BLaER1 (cell line): ENCODE measurements around the gene ZNF652.

Experiments used
- H3K27ac ChIP-seq: shearing (Covaris generic); formaldehyde crosslinking; 2 replicates; pipeline ENCODE4 v1.8.1; 2022
- H3K27me3 ChIP-seq: shearing (Covaris generic); formaldehyde crosslinking; 2 replicates; pipeline ENCODE4 v1.8.1; 2022
- H3K36me3 ChIP-seq: shearing (Covaris generic); formaldehyde crosslinking; 2 replicates; pipeline ENCODE4 v1.8.1; 2022
- H3K4me1 ChIP-seq: shearing (Covaris generic); formaldehyde crosslinking; 2 replicates; pipeline ENCODE4 v1.8.1; 2022
- H3K4me2 ChIP-seq: shearing (Covaris generic); formaldehyde crosslinking; 2 replicates; pipeline ENCODE4 v1.8.1; 2022
- H3K4me3 ChIP-seq: shearing (Covaris generic); formaldehyde crosslinking; 2 replicates; pipeline ENCODE4 v1.8.1; 2022
- H3K9ac ChIP-seq: shearing (Covaris generic); formaldehyde crosslinking; 2 replicates; pipeline ENCODE4 v1.8.1; 2022
- H3K9me3 ChIP-seq: shearing (Covaris generic); formaldehyde crosslinking; 2 replicates; pipeline ENCODE4 v1.8.1; 2022
- H4K20me1 ChIP-seq: shearing (Covaris generic); formaldehyde crosslinking; 2 replicates; pipeline ENCODE4 v1.8.1; 2022
- Cebpa-rat ChIP-seq: shearing (Covaris generic); IDR thresholded peaks from 2 replicates; pipeline ENCODE4 v1.8.1; 2022

Gene ZNF652

DNA sequence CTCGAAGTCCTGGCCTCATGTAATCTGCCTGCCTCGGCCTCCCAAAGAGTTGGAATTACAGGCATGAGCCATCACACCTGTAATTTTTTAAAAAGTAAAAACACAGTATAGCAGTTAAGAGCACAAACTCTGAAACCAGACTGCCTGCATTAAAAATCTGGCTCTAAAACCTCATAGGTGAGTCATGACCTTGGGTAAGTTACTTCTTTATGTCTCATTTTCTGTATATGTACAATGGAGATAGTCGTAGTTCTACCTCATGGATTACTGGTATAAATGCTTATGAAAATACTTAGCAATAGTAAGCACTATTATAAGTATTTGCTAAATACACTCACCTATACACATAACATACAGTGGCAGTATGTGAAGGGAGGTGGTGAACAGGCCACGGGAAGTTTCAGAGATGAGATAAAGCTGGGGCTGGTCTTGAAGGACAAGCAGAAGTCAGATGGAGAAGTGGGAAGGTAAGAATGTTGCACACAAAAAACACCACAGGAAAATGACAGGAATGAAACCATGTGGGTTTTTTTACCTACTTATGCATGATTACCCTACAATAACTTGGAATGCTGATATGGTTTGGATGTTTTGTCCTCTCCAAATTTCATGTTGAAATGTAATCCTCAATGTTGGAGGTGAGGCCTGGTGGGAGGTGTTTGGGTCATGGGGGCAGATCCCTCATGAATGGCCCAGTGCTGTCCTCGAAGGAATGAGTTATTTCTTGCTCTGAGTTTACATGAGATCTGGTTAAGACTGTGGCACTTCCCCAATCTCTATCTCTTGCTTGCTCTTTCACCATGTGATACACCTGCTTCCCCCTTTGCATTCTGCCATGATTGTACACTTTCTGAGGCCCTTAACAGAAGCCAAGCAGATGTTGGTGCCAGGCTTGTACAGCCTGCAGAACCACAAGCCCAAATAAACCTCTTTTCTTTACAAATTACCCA is 33.9 kb downstream of the ZNF652 start:
- Histone ChIP-seq H3K36me3 (no peaks in the 10 kb centered on the region), H3K4me3 (no peak overlapping the region), H3K27me3 (no peaks in the 10 kb centered on the region), H3K27ac (no peak overlapping the region), H3K4me2 (no peak overlapping the region; the same call in 1 of the 2 replicates), H3K9me3 (no peaks in the 10 kb centered on the region), H4K20me1 (peaks cover 76% of the 10 kb centered on the region), H3K4me1 (peaks cover 13% of the 10 kb centered on the region), H3K9ac (no peak overlapping the region)
- TF ChIP-seq Cebpa-rat = no peak

DNA sequence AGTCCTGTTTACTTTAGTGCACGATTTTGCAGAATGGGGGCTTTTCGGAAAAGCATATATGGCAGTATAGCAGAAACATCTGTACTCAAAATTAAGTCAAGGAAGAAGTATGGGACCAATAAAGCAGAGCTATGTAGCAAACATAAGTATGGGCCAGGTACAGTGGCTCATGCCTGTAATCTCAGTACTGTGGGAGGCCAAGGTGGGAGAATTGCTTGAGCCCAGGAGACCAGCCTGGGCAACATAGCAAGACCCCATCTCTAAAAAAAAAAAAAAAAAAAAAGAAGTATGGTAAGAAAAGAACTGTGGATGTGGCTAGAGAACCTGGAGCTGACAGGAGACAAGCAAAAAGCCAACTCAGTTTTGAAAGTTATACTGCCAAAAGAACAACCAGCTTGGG is 36.1 kb downstream of the ZNF652 start:
- H3K4me2 ChIP-seq = no peak overlapping the region
- H4K20me1 ChIP-seq = peaks cover 64% of the 10 kb centered on the region
- no peaks in the 10 kb centered on the region for H3K9me3 ChIP-seq
- no peak overlapping the region for H3K4me3 ChIP-seq
- H3K27ac ChIP-seq = no peak overlapping the region
- no peak overlapping the region for H3K9ac ChIP-seq
- no peaks in the 10 kb centered on the region for H3K36me3 ChIP-seq
- no peak for TF ChIP-seq Cebpa-rat
- H3K4me1 ChIP-seq = peaks cover 14% of the 10 kb centered on the region
- no peaks in the 10 kb centered on the region for H3K27me3 ChIP-seq

DNA sequence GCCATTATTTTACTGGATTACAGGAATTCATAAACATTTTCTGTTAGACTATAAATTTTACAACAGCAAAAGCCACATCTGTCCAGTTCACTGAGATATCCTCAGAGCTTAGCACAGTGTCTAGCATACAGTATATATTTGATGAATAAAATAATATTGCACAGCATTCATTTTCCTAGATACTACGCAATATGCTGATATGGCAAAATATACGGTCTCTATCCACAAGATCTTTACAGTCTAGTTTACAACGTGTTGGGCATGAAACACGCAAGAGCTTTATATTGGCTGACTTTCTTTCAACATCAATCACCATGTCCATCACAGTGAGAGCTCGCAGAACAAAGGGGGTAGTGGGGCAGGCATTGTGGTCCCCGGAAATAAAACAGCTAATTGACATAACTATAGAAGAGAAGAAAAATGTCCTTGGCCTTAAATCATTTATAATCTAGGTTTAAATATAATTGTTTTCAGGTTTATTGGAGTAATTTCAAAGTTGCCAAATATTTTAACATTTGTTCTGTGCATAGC is 43.5 kb downstream of the ZNF652 start:
- Histone ChIP-seq H3K9ac (no peak overlapping the region), H3K4me2 (no peak overlapping the region), H3K4me1 (peaks cover 31% of the 10 kb centered on the region)

DNA sequence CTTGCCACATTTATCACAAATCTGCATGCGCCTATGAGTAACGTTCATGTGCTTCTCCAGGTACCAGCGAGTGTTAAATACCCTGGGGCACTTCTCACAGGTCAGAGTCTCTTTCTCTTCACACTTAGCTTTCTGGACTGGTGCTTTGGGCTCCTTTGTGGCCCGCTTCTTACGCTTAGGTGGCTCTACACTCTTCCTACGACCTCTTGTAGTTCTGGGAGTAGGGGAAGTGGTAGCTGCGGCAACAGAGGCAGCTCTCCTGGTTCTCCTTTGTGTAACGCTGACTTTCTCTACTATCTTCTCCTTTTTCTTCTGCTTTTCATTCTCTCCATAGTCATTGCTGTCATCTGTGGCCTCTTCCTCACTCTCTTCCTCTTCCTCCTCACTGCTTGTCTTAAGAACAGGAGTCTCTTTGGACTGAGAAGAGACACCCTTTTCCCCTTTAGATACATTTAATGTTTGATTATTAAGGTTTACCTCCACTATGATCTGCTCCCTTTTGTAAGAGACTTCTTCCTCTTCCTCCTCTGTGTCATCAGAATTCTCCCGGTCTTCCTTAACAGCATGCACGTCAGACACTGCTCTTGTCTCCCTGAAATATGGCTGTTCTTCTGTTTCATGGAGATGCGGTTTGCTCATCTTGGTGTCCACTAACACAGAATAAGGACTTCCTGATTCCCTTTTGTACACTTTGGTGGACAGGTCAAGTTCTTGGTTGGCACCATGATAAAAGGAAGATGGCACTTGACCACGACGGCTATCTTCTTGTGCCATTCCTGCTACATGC is 45.0 kb downstream of the ZNF652 start:
- TF ChIP-seq Cebpa-rat = no peak
- Histone ChIP-seq H3K9me3 (no peaks in the 10 kb centered on the region), H3K4me2 (peak overlapping the region; percentile 64), H3K9ac (no peak overlapping the region; the same call in 1 of the 2 replicates), H3K27me3 (no peaks in the 10 kb centered on the region), H3K4me3 (no peak overlapping the region), H3K27ac (no peak overlapping the region), H3K4me1 (peaks cover 26% of the 10 kb centered on the region), H4K20me1 (no peaks in the 10 kb centered on the region), H3K36me3 (peaks cover 6% of the 10 kb centered on the region; the same call in 1 of the 2 replicates)

More for the DNA sequence above, 43.5 kb downstream of the ZNF652 start:
- TF ChIP-seq Cebpa-rat = no peak
- no peak overlapping the region for H3K27ac ChIP-seq
- H3K9me3 ChIP-seq = no peaks in the 10 kb centered on the region
- no peaks in the 10 kb centered on the region; the same call in 1 of the 2 replicates for H4K20me1 ChIP-seq
- H3K4me3 ChIP-seq = no peak overlapping the region
- no peaks in the 10 kb centered on the region for H3K36me3 ChIP-seq
- H3K27me3 ChIP-seq = no peaks in the 10 kb centered on the region

DNA sequence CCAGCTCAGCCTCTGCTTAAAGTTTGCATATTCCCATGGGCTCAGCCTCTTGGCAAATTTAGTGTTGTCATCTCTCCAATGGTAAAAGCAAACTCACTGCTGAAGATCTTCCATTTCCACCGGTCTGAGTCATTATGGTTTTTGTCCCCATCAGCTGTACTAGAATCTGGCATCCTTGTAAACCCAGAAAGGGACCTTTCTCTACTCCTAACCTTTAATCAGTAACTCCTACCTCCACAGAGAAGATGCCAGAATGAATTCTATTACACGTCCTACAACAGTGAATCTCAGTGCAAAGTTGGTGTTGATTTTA is 45.8 kb downstream of the ZNF652 start:
- Histone ChIP-seq H3K4me1 (peaks cover 26% of the 10 kb centered on the region), H3K27ac (no peak overlapping the region)

DNA sequence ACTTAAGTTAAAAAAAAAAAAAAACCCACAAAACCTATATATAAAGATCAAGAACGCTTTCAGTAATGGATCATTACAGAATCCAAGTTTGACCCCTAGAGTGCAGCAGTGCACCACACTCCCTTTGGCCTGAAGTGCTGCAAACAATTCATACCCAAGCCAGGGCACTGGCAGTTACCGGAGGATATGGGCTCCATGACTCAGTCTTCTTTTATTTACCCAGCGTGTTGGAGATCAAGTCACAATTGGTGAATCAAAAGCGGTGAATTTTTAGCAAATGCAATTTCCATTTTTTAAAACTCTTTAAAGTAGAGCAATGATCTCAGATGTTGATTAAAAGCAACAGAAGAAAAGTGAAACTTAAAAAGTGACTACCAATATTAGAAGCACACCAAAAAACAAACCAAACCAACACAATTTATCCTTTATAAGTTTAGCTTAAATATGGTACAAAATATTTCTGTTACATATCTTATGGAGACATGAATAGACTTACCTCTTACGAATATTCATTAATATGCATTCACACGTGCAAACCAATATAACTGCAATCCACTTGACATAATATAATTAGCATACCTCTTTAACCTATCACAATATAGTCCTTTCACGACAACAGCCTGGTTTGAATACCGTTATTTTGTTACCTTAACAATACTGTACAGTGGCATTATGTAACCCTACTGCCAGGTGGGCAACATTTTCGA is 46.3 kb downstream of the ZNF652 start:
- peaks cover 26% of the 10 kb centered on the region for H3K4me1 ChIP-seq
- no peaks in the 10 kb centered on the region for H3K9me3 ChIP-seq
- no peaks in the 10 kb centered on the region for H3K27me3 ChIP-seq
- H3K9ac ChIP-seq = no peak overlapping the region
- H3K27ac ChIP-seq = no peak overlapping the region
- peaks cover 17% of the 10 kb centered on the region for H3K36me3 ChIP-seq
- no peaks in the 10 kb centered on the region for H4K20me1 ChIP-seq
- H3K4me3 ChIP-seq = no peak overlapping the region
- TF ChIP-seq Cebpa-rat = no peak
- peak overlapping the region; percentile 64 for H3K4me2 ChIP-seq

More for the DNA sequence above, 45.8 kb downstream of the ZNF652 start:
- Histone ChIP-seq H3K9me3 (no peaks in the 10 kb centered on the region), H3K36me3 (peaks cover 14% of the 10 kb centered on the region), H3K27me3 (no peaks in the 10 kb centered on the region), H3K4me3 (no peak overlapping the region), H3K9ac (no peak overlapping the region), H3K4me2 (peak overlapping the region; percentile 64), H4K20me1 (no peaks in the 10 kb centered on the region)
- no peak for TF ChIP-seq Cebpa-rat

DNA sequence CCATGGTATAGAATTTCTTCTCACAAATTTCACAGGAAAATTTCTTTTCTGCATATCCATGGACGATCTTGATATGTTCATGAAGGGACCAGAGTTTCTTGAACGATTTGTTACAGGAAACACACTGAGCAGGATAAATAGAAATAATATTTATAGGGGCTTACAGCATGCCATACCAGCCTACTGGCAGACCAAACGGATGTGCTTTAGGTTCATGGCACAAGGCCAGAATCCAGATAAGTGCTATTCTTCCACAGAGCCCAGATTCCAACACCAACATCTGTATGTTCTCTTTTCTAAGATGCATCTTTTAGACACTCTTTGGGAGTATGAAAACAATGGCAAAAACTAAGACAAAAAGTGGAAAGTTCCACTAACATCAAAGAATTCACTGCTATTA is 49.3 kb downstream of the ZNF652 start:
- peaks cover 22% of the 10 kb centered on the region for H3K36me3 ChIP-seq
- peaks cover 22% of the 10 kb centered on the region for H3K4me1 ChIP-seq
- H4K20me1 ChIP-seq = no peaks in the 10 kb centered on the region
- no peak overlapping the region for H3K9ac ChIP-seq
- TF ChIP-seq Cebpa-rat = no peak
- no peaks in the 10 kb centered on the region for H3K27me3 ChIP-seq
- H3K4me3 ChIP-seq = no peak overlapping the region
- no peak overlapping the region for H3K27ac ChIP-seq
- no peak overlapping the region for H3K4me2 ChIP-seq
- H3K9me3 ChIP-seq = no peaks in the 10 kb centered on the region

DNA sequence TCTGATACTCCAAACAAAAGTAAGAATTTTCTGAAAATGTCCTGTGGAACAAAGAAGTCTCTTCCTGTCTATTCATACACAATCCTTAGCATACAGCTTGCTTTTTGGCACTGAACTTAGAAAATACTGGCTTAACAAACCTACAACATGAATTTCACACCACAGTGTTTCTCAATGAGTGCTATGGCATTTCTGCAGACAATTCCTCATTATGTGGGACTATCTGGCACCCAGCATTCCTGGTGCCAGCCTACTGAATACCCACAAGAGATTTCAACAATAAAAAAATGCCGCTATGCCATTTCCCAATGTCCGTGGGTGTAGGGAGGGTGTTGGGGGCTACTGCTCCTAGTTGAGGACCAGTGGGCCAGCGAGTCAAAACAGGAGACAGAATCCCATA is 62.1 kb downstream of the ZNF652 start:
- no peak for TF ChIP-seq Cebpa-rat
- no peaks in the 10 kb centered on the region for H3K4me1 ChIP-seq
- H4K20me1 ChIP-seq = no peaks in the 10 kb centered on the region
- no peaks in the 10 kb centered on the region for H3K27me3 ChIP-seq
- no peak overlapping the region for H3K4me3 ChIP-seq
- no peaks in the 10 kb centered on the region for H3K9me3 ChIP-seq
- no peak overlapping the region for H3K9ac ChIP-seq
- H3K4me2 ChIP-seq = no peak overlapping the region
- peaks cover 14% of the 10 kb centered on the region for H3K36me3 ChIP-seq
- H3K27ac ChIP-seq = no peak overlapping the region

DNA sequence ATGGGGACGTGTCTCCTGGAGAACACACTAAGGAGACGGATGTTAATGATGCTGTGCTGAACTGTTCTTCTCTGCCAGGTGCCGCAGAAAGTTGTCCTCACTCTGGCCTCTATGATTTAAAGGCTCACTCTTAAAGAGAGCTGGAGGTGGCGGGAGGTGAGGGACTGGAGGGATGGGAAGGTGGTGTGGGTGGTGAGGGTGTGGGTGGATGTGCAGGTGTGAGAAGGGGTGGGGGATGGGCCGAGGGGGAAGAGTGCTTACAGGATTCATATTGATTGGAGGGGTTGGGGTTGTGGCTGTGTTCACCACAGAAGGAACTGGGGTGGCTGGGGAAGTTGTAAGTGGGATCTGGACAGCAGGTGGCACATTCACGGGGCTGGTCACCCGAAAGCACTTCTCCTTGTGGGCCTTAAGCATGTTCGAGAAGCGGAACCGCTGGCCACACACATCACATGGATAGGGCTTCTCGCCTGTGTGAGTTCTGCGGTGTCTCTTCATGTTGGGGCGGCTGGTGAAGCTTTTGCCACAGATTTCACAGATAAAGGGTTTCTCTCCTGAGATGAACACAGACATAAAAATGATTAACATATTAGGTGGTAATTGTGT is 63.6 kb downstream of the ZNF652 start:
- Histone ChIP-seq H3K27me3 (no peaks in the 10 kb centered on the region), H3K4me1 (no peaks in the 10 kb centered on the region), H3K27ac (no peak overlapping the region), H3K9me3 (no peaks in the 10 kb centered on the region), H3K4me3 (no peak overlapping the region), H3K4me2 (no peak overlapping the region), H3K9ac (no peak overlapping the region), H3K36me3 (peaks cover 14% of the 10 kb centered on the region), H4K20me1 (no peaks in the 10 kb centered on the region)
- TF ChIP-seq Cebpa-rat = no peak
